KOPT-K1 (cell line): ENCODE data around the gene NPHS1.
"Not testable (repeated sequence)": the region's sequence is repeated elsewhere in the genome, so short reads cannot be mapped to it uniquely, and the experiment has no call there.

ENCODE experiments used
- H3K27ac ChIP-seq: fragments of 200-600 bp; sonication (generic); 2 replicates; pipeline ENCODE4 v1.5.1; 2016; ENCODE audit warnings: antibody characterized with exemption, mild to moderate bottlenecking, low read depth, low read length; ENCODE audit not compliant: poor library complexity, severe bottlenecking
- H3K36me3 ChIP-seq: fragments of 200-600 bp; sonication (generic); 2 replicates; pipeline ENCODE4 v1.5.1; 2017; ENCODE audit warnings: antibody characterized with exemption, mild to moderate bottlenecking, low read length, moderate library complexity; ENCODE audit not compliant: insufficient read depth
- H3K9me3 ChIP-seq: fragments of 200-600 bp; sonication (generic); 2 replicates; pipeline ENCODE4 v1.5.1; 2017; ENCODE audit warnings: antibody characterized with exemption, low read length, mild to moderate bottlenecking; ENCODE audit not compliant: insufficient read depth, poor library complexity, severe bottlenecking

NPHS1 gene

DNA sequence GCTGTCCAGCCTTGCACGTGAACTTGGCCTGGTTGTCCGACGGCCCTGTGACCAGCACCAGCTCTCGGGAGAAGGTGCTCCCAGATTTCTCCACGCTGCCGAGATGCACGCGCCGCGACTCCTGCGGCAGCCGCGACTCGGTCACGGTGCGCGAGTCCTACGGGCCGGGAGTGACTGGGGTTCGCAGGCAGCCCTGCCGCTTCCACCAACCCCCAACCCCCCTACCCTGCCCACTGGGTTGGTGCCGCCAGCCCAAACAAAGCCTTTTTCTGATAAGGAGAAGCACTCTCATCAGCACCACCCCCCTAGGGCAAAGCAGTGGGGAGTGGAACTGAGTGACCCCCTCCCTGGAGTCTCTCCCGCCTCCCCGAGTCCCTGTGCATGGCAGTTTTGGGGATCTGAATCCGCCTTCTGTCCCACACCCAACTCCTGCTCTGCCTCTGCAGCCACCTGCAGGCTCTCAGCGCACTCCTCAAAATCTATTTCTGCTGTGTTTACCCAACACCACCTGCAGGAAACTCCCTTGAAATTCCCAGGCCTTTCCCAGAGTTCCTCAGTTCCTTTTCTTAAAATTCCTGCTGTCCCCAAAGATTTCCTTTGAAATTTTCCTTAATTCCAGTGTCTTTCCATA lies 6.2 kb downstream of the NPHS1 start:
- H3K9me3 ChIP-seq: no peaks in the 10 kb centered on the region
- no peak overlapping the region for H3K27ac ChIP-seq
- no peaks in the 10 kb centered on the region for H3K36me3 ChIP-seq

DNA sequence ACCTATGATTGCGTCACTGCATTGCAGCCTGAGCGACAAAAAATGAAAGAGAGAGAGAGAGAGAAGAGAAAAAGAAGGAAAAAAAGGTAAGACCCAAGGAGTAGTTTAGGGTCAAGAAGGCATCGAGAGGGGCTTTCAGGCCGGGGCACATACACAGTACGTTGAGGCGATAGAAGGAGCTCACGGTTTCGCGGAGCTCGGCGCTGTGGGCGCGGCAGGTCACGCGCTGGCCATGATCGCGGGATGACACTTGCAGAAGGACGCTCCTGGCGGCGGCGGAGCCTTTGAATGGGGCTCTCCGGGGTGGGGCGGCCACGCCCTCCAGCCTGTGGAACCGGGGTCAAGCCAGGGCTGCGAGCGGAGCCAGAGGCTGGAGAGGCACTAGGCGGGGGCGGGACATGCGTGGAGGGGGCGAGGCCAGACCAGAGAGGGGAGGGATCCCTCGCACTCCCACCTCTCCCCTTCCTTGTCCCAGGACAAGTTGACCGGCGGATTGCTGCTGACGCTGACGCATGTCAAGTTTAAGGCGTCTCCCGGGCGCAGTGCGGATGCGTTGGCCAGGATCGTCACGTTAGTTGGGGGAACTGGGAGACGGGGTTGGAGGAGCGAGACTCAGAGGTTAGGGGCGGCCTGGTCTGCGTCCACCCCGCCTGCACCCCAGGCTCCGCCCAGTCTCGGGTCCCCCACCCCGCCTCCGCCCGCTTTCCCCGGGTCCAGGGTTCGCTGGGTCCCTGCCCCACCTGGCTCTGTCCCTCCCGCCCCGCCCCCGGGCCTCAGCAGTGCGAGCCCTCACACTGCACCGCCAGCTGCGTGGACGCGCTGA lies 6.9 kb downstream of the NPHS1 start:
- Histone ChIP-seq H3K27ac (no peak overlapping the region), H3K9me3 (no peaks in the 10 kb centered on the region), H3K36me3 (no peaks in the 10 kb centered on the region)

DNA sequence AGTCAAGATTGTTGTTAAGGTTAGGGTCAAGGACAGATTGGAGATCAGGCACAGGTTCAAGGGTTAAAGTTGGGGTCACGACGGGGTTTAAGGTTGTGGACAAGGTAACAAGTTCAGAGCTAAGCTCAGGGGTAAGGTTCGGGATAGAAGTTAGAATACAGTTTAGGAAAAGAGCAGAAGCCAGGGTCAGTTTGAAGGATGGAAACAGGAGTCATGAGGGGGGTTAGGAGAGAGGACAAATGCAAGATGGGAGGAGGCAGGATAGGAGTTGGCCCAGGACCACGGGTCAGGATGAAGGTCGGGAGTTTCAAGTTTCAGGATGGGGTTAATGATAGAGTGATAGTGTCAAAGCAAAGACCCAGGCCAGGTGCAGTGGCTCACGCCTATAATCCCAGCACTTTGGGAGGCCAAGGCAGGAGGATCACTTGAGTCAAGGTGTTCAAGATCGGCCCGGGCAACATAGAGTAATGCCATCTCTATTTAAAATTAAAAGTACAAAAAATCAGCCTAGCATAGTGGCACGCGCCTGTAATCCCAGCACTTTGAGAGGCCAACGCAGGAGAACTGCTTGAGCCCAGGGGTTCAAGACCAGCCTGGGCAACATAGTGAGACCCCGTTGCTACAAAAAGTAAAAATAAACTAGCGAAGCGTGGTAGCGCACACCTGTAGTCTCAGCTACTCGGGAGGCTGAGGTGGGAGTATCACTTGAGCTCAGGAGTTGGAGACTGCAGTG lies 7.7 kb downstream of the NPHS1 start:
- no peaks in the 10 kb centered on the region for H3K36me3 ChIP-seq
- no peaks in the 10 kb centered on the region for H3K9me3 ChIP-seq
- no peak overlapping the region for H3K27ac ChIP-seq

DNA sequence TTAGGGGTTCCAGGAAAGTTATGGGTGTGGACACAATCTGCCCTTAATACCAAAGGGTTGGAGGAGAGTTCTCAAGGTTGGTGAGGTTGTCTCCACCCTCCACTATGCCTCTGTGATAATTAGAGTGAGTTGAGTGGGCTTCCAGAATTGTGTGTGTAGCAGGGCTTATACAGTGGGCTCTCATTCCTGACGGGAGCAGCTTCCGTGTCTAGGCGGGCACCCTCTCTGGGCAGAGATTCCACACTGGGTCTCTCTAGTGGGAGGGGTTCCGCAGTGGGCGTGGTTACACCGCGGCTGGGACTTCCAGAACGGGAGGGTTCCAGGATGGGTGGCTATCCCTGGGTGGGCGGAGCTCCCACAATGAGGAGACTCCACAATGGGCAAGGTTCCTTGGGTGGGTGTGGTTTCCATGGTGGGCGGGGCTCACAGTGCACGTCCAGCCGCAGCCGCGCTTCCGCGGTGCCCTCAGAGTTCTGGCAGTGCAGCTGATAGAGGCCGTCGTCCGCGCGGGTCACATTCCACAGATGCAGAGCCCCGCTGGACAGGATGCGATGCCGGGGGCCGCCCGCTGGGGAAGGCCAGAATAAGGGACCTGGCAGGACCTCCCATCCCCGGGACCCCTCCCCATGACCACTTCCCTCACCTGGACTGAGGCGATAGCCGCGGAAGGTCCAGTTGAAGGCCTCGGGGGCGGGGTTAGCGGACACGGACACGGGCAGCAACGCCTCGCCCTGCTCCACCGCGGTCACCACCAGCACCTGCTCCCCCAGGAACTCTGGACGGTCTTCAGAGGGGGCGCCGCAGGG lies 8.4 kb downstream of the NPHS1 start:
- H3K9me3 ChIP-seq: peaks cover 5% of the 10 kb centered on the region
- H3K36me3 ChIP-seq: no peaks in the 10 kb centered on the region
- H3K27ac ChIP-seq: no peak overlapping the region

DNA sequence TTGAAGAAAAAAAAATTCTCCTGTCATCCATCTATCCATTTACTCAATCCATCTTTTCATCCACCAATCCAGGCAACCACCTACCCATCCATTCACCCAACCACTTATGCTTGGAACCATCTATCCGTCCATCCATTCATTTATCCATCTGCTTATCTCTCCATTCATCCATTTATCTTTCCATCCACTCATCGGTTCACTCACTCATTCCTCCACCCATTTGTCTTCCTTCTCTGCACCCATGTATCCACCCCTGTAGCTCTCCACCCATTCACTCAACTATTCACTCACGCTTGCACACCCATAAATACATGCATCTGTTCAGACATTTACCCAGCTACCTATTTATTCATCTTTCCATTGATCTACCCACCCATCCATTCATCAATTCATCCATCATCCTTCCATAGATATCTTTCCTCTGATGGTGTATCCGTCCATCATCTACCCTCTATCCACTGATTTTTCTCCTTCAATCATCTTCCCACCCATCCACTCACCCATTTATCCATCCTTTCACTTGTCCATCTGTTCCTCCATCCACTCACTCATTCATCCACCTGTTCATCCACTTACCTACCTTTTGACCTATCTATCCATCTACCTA lies 9.5 kb downstream of the NPHS1 start:
- Histone ChIP-seq H3K9me3 (peaks cover 6% of the 10 kb centered on the region), H3K36me3 (no peaks in the 10 kb centered on the region), H3K27ac (no peak overlapping the region)

DNA sequence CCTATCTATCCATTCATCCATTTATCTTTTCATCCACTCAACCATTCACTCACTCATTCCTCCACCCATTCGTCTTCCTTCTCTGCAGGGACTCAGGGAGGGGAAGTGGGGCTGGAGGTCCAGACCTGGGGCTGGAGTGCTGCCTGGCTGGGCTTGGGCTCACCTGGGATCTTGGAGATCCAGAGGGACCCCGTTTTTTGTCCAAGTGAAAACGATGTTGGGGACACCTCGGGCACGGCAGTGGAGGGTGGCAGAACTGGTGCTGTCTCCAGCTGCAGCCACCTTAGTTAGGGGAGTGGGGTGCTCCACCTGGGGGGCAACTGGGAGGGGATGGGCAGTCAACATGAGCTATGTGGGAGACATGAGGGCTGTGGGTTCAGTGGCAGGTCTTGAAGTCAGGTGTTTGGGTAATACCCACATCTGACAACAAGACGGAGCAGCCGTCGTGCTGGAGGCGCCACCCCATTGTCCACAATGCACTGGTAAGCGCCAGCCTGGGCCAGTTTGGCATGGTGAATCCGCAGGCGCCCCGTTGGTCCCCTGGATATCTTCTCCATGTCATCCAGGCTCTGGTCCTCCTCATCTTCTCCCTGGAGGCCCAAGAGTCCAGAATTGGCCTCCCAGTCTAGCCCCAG lies 10.2 kb downstream of the NPHS1 start:
- H3K27ac ChIP-seq: no peak overlapping the region
- no peaks in the 10 kb centered on the region for H3K36me3 ChIP-seq
- H3K9me3 ChIP-seq: peaks cover 6% of the 10 kb centered on the region

DNA sequence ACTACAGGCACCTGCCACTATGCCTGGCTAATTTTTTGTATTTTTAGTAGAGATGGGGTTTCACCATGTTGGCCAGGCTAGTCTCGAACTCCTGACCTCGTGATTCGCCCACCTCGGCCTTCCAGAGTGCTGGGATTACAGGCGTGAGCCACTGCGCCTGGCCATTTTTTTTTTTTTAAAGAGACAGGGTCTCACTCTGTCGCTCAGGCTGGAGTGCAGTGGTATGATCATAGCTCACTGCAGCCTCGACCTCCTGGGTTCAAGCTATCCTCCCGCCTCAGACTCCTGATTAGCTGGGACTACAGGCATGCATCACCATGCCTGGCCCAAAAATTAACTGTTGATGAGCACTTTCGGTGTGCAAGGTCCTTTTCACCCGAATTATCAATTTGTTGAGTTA lies 16.2 kb downstream of the NPHS1 start:
- not testable (repeated sequence) for H3K36me3 ChIP-seq

DNA sequence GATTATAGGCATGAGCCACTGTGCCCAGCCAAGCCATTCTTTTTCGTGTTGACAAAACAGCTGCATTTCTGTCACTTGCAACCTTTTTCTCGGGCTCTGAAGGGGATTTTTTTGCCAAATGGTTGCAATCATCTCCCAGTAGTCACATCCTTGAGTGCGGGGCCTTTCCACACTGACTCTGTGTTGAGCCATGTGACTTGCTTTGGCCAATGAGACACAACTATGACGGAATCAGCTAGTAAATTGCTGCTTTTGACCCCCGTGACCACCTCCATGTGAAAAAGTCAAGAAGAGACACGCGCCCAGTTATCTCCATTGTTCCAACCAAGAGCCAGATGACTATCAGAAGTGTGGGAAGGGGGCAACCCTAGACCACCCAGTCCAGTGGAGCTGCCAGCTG lies 18.3 kb downstream of the NPHS1 start:
- Histone ChIP-seq H3K9me3 (peaks cover 1% of the 10 kb centered on the region), H3K36me3 (no peaks in the 10 kb centered on the region), H3K27ac (no peak overlapping the region)

More for the DNA sequence above, 16.2 kb downstream of the NPHS1 start:
- not testable (repeated sequence) for H3K9me3 ChIP-seq, H3K27ac ChIP-seq

DNA sequence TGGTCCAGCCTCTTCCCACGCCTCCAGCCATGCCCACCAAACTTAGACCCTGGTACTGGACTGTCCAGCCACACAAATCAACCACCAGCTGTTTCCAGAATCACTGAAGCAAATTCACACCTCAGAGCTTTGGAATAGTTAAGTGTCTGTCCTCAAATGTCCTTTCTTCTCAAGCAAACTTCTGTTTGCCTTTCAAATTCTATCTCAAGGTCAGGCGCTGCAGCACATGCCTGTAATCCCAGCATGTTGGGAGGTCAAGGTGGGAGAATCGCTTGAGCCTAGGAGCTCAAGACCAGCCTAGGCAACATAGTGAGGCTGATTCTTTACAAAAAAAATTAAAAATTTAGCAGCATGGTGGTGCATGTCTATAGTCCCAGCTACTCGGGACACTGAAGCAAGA lies 20.2 kb downstream of the NPHS1 start:
- H3K27ac ChIP-seq: no peak overlapping the region
- no peaks in the 10 kb centered on the region for H3K36me3 ChIP-seq
- H3K9me3 ChIP-seq: no peaks in the 10 kb centered on the region

DNA sequence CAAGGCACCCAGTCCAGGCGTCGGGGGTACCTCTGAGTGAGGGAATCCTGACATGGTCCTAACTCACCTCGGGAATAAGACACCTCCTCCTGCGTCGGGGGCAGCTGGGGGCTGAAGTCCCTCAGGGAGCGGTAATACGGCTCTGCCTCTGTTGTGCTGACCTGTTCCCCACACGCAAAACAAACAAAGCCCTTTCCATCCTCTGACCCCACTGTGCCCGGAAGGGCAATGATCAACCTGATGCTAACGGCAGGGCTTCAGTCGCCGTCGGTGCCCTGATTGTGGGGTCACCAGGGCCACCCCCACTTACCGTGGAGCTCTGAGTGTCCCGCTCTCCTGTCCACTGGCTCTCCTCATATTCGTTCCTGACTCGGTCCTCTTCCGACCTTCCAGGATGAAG lies 21.3 kb downstream of the NPHS1 start:
- Histone ChIP-seq H3K27ac (no peak overlapping the region), H3K36me3 (no peaks in the 10 kb centered on the region), H3K9me3 (no peaks in the 10 kb centered on the region)

DNA sequence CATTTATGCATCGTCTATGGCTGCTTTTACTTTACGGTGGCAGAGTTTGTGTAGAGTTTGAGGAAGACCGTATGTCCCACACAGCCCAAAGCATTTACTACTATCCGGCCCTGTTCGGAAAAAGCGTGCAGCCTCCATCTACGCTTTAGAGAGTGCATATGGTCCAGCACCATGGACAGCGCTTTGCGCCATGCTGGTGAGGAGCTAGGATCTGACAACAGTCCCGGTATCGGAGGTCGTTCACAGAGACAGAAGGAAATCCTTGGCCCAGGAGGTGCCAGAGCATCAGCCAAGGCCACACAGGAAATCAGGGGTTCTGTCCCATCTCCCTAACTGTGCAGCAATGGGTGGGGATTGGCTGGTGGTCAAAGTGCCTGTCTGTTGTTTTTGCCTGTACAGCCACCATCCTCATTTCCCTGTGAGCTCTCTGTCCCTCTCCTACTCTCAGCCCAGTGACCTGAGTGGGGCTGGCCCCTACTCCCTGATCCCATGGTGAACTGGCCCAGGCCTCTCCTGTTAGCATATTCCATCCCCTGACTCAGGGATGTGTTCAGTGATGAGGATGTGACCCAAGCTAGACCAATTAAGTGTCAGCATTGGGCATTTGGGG lies 23.5 kb downstream of the NPHS1 start:
- no peak overlapping the region for H3K27ac ChIP-seq
- no peaks in the 10 kb centered on the region for H3K9me3 ChIP-seq
- H3K36me3 ChIP-seq: no peaks in the 10 kb centered on the region

DNA sequence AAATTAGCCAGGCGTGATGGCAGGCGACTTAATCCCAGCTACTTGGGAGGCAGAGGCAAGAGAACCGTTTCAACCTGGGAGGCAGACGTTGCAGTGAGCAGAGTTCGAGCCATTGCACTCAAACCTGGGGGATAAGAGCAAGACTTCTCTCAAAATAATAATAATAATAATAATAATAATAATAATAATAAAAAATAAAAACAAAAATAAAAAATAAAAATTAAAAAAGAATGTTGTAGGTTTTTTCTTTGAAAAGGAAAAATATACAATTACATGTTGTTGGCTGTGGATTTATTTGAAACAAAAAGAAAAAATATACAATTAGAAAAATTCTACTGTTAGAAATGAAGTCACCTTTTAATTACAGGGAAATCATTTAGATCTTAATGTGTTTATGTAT lies 28.2 kb downstream of the NPHS1 start:
- Histone ChIP-seq H3K36me3 (no peaks in the 10 kb centered on the region), H3K9me3 (no peaks in the 10 kb centered on the region), H3K27ac (no peak overlapping the region)

DNA sequence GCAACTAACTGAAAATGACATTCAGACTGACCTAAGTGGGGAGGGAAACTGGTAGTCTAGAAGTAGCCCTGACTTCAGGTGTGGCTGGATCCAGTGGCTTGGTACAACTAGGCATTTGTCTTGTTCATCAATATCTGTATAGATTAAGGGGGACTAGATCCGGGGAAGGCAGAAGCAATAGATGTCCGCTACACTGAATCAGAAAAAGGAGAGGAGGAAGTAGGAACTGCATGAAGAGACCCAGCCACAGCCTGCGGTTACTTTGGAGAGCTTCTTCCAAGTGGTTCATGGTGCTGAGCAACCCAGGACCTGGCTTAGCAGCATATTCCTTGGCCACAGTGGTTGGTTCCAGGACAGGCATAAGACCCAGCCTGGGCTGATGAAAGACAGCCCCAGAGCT lies 29.7 kb downstream of the NPHS1 start:
- Histone ChIP-seq H3K27ac (no peak overlapping the region), H3K36me3 (no peaks in the 10 kb centered on the region), H3K9me3 (no peaks in the 10 kb centered on the region)

DNA sequence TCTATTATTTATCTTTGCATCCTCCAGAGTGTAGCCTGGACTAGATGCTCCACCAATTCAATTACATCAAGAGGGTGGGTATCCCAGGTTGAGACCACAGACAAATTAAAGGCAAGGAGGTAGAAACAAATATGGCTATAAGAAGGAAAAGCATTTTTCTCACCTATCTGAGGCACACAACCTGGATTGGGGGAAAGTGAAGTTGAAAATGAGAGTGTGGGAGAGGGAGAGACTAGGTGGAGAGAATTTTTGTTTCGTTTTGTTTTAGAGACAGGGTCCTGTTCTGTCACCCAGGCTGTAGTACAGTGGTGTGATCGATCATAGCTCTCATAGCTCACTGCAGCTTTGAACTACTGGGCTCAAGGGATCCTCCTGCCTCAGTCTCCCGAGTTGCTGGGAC lies 33.9 kb downstream of the NPHS1 start:
- Histone ChIP-seq H3K27ac (no peak overlapping the region), H3K36me3 (no peaks in the 10 kb centered on the region), H3K9me3 (no peaks in the 10 kb centered on the region)
